GM19023 (cell line): ENCODE data around the gene OR5D18.
"Not testable (repeated sequence)": the region's sequence is repeated elsewhere in the genome, so short reads cannot be mapped to it uniquely, and the experiment has no call there.

Source experiments
- ATAC-seq: cut with Tn5 transposase; IDR thresholded peaks from one replicate; pipeline ENCODE4 v1.9.1; 2021; ENCODE audit warnings: mild to moderate bottlenecking, moderate library complexity; ENCODE audit not compliant: unreplicated experiment

OR5D18 gene

DNA sequence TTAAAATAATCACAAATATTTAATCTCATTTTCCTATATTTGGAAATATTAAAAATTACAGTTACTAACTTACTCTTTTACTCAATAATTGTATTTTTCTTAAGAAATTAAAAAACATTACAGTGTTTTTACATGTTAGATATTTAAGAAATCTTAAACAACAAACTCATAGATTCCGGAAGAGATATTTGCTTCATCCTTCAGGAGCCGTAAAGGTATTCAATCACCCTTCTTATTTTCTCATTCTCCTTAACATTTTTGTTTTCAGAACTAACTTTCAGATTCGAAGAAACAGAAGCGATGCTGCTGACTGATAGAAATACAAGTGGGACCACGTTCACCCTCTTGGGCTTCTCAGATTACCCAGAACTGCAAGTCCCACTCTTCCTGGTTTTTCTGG, at the start of gene OR5D18:
Gene OR5D18, plus strand, starts transcription at position 301 of the 400 bp plus-strand sequence. Its CDS starts 0 bp downstream, at position 301.
- ATAC-seq: no peak

DNA sequence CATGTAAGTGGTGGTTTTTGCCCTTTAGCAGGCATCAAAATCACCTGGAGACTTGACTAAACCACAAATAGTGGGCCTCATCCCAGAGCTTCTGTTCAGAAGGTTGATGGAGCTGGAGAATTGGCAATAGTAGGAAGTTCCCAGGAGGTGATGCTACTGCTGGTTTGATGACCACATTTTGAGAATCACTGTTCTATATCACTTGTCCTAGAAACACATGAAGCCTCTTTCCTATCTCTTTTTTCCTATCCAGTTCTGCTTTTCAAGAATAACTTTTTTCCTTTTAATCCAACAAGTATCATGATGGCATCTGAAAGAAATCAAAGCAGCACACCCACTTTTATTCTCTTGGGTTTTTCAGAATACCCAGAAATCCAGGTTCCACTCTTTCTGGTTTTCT, 46.3 kb upstream of the OR5D18 start, which contains the start of gene OR5D13:
Gene OR5D13, plus strand, starts transcription at position 301 of the 400 bp plus-strand sequence. Its CDS starts 0 bp downstream, at position 301.
- no peak for ATAC-seq

GRCh38 chr11:55791606-55792005, 27.8 kb upstream of the OR5D18 start:
- ATAC-seq: no peak

GRCh38 chr11:55793321-55793720, 26.1 kb upstream of the OR5D18 start:
- ATAC-seq: no peak

- ATAC-seq: no peak
Observed at GRCh38 chr11:55795256-55795655, 24.2 kb upstream of the OR5D18 start, which contains the start of gene OR5D14. Gene OR5D14 (plus strand): TSS chr11:55795556. CDS start chr11:55795556, 0 bp downstream.

- ATAC-seq: no peak
Observed at GRCh38 chr11:55806248-55806647, 13.2 kb upstream of the OR5D18 start.

- ATAC-seq: no peak
Observed at GRCh38 chr11:55811067-55811466, 8.4 kb upstream of the OR5D18 start, which contains the start of gene OR5L1. Gene OR5L1 (plus strand): TSS chr11:55811367. CDS start chr11:55811467, 100 bp downstream.

DNA sequence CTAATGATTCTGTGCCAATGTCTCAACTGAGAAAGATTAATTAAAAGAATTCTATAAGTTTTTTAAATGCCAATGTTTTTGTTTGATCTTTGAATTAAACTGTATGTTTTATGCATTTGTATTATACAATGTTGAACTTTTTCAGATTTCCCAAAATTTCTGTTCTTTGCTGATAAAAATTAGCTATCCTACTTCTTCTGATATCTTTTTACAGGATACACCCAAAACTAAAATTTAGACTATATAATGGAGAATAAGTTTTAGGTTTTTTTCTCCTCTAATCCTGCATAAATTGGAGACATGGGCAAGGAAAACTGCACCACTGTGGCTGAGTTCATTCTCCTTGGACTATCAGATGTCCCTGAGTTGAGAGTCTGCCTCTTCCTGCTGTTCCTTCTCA, 7.5 kb downstream of the OR5D18 start, which contains the start of gene OR5L2:
Gene OR5L2, plus strand, starts transcription at position 301 of the 400 bp plus-strand sequence. Its CDS starts 0 bp downstream, at position 301.
- no peak for ATAC-seq

GRCh38 chr11:55838452-55838851, 19.0 kb downstream of the OR5D18 start, which contains the start of gene OR5D16:
Gene OR5D16 (plus strand): TSS chr11:55838752. CDS start chr11:55838752, 0 bp downstream.
- no peak for ATAC-seq

DNA sequence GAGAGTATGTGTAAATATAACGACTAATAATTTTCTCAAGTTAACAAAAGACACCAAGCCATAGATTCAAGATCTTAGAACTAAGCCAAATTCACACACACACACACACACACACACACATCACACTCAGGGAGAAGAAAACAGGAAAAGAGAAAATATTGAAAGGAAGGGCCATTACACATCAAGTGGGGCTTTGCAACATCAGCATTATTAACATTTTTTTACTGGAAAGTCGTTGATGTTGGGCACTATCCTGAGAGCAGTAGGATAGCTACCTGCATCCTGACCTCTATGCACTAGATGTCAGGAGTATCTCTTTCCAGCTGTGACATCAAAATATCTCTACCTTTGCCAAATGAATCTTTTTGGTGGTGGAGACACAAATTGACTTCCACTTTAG, 28.0 kb downstream of the OR5D18 start:
- no peak for ATAC-seq

DNA sequence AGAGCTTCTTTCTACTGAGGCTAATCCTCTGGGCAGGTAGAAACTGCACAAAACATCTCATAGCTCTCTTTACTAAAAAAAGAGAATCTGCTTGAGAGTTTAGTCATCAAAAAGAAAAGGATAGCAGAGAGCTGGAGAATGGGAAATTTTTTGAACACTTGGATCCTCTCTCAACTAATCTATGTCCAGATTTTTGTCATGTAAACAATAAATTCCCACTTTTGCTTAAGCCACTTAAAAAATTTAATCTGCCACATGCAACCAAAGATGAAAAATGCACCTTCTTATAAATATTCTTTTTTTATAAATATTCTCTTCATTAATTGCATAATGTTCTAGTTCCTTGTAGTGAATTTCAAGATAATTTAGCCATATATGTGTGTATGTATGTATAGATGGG, 29.6 kb downstream of the OR5D18 start:
- ATAC-seq: no peak

DNA sequence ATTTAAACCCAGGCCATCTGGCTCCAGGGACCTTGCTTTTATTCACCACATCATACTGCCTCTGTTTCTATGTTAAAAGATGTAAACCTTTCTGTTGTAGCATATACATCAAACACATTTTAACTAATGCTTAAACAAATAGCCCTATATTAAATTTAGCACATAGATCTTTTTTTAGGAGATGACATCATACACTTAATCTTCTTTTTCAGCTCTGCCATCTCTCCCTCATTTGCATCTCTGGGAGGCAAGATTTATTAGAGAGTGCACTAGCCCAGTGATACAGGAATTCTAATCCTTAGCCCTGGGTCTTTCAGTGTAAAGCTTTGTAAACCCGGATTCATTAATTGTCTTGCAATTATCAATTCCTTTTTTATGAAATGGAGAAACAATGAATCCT, 32.7 kb downstream of the OR5D18 start:
- ATAC-seq: no peak

DNA sequence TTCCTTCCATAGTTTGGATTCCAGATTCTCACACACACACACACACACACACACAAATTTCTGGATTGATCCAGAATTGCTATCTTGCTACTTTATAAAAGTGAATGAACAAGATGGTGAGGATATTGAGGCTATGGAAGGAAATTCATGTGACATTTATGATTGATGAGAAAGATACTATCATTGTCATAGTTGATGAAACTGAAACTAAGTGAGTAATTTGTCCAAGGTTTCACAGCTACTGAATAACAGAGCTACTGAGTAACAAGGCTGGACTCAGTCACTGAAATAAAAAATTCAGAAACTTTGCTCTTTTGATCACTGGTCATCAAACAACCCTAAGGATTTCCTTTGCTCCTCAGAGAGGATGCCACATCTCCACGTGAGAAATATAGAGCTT, 35.3 kb downstream of the OR5D18 start:
- ATAC-seq: no peak

GRCh38 chr11:55867354-55867753, 47.9 kb downstream of the OR5D18 start:
- not testable (repeated sequence) for ATAC-seq
